Urinary bladder (tissue), 4 donors: ENCODE data around the gene RBMY1A1. TPM values are rescaled to one million over a fixed set of nuclear protein-coding genes. Genes with fewer than 3 reads are reported as not detected.
"Not testable (repeated sequence)": the region's sequence is repeated elsewhere in the genome, so short reads cannot be mapped to it uniquely, and the experiment has no call there.

ENCODE experiments used
- DNase-seq: peaks from one replicate; pipeline ENCODE4 v3.0.0-alpha.2; 2015; ENCODE audit errors: extremely low spot score
- H3K27ac ChIP-seq: one replicate; pipeline ENCODE4 v1.5.1; 2013; ENCODE audit warnings: low read depth, mild to moderate bottlenecking, moderate library complexity
- H3K36me3 ChIP-seq: one replicate; pipeline ENCODE4 v1.6.1; 2013; ENCODE audit warnings: mild to moderate bottlenecking, moderate library complexity; ENCODE audit not compliant: insufficient read depth
- H3K4me1 ChIP-seq: one replicate; pipeline ENCODE4 v1.6.1; 2013; ENCODE audit warnings: mild to moderate bottlenecking, moderate library complexity; ENCODE audit not compliant: insufficient read depth
- H3K4me3 ChIP-seq: one replicate; pipeline ENCODE4 v1.5.1; 2013; ENCODE audit warnings: low read depth, low read length
- WGBS: extraction: QIAGEN DNeasy Blood & Tissue Kit; methylation state at CpG from one replicate; pipeline ENCODE4 v1.1.7; 2013; 5-methylcytosine and 5-hydroxymethylcytosine counted together
- polyA plus RNA-seq: library from polyadenylated mRNA; stranded (reverse); fragments of 200-250 nt; gene quantifications from one replicate; pipeline ENCODE4 v1.2.3, GENCODE V29; 2013
- total RNA-seq: library from RNA; depleted of rRNA; stranded (reverse); fragments of >200 nt; gene quantifications from one replicate; pipeline ENCODE4 v1.2.3, GENCODE V29; 2014
- donor health status: healthy with polysubstance abuse.
- donor health status: healthy.

RBMY1A1 gene
- total RNA-seq = not detected
- polyA plus RNA-seq = not detected

DNA sequence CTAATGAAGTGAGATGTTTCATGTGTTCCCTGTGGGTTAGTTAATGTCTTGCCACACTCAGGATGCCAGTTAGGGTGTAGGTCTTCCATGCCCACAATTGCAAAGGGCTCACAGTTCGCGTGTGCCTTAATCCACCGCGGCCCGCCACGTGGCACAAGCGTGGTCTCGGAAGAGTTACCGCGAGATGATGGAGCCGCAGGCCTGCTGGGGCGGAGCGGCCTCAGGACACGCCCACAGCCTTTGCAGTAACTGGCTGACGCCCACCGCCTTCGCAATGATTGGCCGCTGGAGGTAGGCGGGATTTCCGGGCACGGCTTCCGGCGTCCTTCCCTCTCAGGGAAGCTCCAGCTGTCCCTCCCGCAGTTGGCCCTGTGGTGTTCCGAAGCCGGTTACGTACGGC lies at the start of gene RBMY1A1:
RBMY1A1 (plus strand) TSS at position 301 of the 400 bp plus-strand sequence. CDS start 2,013 bp downstream, outside the sequence.
- not testable (repeated sequence) for DNase-seq, H3K27ac ChIP-seq, H3K4me1 ChIP-seq, H3K4me3 ChIP-seq, H3K36me3 ChIP-seq
- WGBS = no CpG with 5 or more reads among the region's 28 CpGs

DNA sequence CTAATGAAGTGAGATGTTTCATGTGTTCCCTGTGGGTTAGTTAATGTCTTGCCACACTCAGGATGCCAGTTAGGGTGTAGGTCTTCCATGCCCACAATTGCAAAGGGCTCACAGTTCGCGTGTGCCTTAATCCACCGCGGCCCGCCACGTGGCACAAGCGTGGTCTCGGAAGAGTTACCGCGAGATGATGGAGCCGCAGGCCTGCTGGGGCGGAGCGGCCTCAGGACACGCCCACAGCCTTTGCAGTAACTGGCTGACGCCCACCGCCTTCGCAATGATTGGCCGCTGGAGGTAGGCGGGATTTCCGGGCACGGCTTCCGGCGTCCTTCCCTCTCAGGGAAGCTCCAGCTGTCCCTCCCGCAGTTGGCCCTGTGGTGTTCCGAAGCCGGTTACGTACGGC lies 23.6 kb upstream of the RBMY1A1 start, which contains the start of gene RBMY1B:
RBMY1B (plus strand) TSS at position 301 of the 400 bp plus-strand sequence. CDS start 2,013 bp downstream, outside the sequence.
- WGBS = no CpG with 5 or more reads among the region's 28 CpGs

DNA sequence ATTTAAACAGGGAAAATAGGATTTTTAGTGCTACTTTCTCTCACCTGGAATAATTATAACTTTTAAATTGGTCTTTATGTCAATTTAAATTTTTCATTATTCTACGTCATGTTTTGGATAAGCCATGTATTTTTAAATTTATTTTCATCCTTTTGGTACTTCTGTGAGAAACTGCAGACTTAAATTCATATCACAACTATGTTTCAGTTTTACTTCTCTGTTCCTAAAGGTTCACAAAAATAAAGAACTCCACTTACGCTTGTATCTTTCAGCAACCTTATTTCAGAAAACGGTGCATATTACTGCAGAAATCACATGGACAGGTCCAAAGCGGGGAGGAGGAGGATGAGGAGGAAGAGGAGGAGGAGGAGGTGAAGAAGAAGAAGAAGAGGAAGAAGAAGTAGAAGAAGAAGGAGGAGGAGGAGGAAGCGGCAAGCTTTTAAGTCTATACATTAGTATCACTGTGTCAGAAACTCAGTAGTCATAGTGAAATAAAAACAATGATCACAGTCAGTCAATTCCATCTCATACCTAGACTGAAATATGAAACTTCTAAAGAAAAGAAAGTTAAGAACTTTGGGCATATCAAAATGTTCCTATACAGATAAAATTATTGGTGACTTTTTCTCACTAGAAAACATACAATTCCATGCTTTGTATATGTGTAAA lies 24.8 kb downstream of the RBMY1A1 start:
- not testable (repeated sequence) for H3K4me1 ChIP-seq, H3K27ac ChIP-seq, H3K36me3 ChIP-seq, DNase-seq, H3K4me3 ChIP-seq
- WGBS = no CpG with 5 or more reads among the region's 5 CpGs

More for the DNA sequence above, 23.6 kb upstream of the RBMY1A1 start, which contains the start of gene RBMY1B:
- not testable (repeated sequence) for DNase-seq, H3K36me3 ChIP-seq, H3K4me1 ChIP-seq, H3K4me3 ChIP-seq, H3K27ac ChIP-seq

DNA sequence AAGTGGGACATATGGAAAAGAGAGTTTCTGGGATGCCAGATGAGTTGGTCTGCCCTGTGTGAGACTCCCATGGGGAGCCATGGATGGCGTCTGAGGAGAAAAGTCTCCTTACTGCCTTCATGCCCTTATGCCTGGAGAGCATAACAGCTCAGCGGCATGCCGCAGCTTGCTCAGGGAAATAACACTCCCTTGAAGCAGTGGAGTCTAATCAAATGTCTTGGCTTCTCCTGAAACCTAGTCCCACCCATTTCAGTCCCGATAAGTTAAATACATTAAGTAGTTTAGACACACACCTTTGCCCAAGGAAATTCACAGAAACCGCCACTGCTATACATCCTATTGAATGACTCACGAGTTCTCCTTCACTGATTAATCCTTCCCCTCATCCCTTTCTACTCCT lies 50.8 kb downstream of the RBMY1A1 start:
- no peak overlapping the region for H3K27ac ChIP-seq
- H3K4me3 ChIP-seq = no peak overlapping the region
- no peaks in the 10 kb centered on the region for H3K4me1 ChIP-seq
- no peak for DNase-seq
- no peaks in the 10 kb centered on the region for H3K36me3 ChIP-seq
- WGBS = 76% methylated on average over 6 of the region's 6 CpGs

DNA sequence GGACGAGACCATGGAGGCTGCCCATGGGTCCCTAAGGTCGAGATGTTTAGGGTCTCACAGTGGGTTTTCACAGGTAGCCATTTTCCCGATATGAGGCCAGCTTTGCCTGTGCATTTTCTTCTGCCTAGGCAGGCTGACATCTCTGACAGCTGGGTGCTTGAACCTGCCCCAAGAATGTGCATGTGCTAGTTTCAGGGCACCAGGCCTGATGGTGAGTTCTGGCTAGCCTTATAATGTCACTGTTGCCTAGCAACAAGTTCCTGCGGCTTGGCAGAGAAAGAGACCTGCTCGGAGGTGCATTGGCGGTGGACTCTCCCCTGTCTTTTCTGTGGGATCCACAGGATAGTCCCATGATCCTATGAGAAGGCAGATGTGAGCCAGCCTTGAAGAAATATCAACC lies 51.8 kb downstream of the RBMY1A1 start:
- H3K36me3 ChIP-seq, H3K4me3 ChIP-seq, DNase-seq, H3K27ac ChIP-seq, H3K4me1 ChIP-seq: not testable (repeated sequence)
- 79% methylated on average over 6 of the region's 6 CpGs for WGBS

DNA sequence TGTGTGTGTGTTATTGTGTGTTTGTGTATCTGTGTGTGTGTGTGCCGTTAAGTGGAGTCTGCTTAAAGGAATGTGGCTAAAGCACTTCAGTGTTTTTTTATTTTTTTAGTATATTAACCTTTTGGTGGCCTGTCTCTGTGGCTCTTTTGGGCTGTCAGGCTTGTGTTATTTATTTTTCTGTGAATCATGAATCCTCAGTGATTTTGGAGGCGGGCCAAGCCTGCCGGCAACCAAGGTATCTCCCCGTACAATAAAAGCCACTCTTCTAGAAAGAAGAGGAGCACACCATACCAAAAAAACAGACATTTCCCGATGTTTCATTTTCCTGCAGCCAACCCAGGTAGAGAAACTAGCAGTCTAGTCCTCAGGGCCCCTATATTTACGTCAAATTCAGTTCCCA lies 57.4 kb downstream of the RBMY1A1 start:
- no peaks in the 10 kb centered on the region for H3K4me1 ChIP-seq
- H3K4me3 ChIP-seq = no peak overlapping the region
- DNase-seq = no peak
- H3K36me3 ChIP-seq = no peaks in the 10 kb centered on the region
- H3K27ac ChIP-seq = no peak overlapping the region
- 67% methylated on average over 6 of the region's 6 CpGs for WGBS

DNA sequence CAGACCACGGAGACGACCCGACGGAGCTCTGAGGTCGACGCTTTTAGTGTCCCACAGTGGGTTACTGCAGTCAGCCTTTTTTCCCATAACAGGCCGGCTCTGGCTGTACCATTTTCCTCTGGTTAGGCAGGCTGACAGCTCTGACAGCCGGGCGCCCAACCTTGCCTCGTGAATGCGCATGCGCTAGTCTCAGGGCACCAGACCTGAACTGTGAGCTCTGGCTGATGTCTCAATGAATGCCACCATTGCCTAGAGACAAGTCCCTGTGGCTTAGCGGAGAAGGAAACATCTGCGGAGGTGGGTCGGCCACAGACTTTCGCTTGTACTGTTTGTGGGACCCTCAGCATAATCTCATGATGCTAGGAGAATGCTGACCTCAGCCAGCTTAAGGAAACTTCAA lies 61.6 kb downstream of the RBMY1A1 start:
- DNase-seq, H3K27ac ChIP-seq, H3K36me3 ChIP-seq, H3K4me1 ChIP-seq, H3K4me3 ChIP-seq: not testable (repeated sequence)
- 88% methylated on average over 16 of the region's 16 CpGs for WGBS

Other genes with a start within 250 kb of the RBMY1A1 start
- gene RBMY1B, start 23.5 kb upstream of the RBMY1A1 start, total RNA-seq = not detected
- gene RBMY1B, start 23.5 kb upstream of the RBMY1A1 start, polyA plus RNA-seq = not detected